ENCODE results near the gene KLHL6.

Gene KLHL6

GRCh38 chr3:183496311-183496710 lies 59.2 kb downstream of the KLHL6 start:
- no peaks in the 10 kb centered on the region for H3K36me3 Mint-ChIP-seq (ENCODE audit: low read depth)
- H3K4me3 Mint-ChIP-seq = no peak overlapping the region
- peaks cover 5% of the 10 kb centered on the region for H3K27me3 Mint-ChIP-seq (ENCODE audit: low read depth)
- H3K27ac Mint-ChIP-seq = no peak overlapping the region
- TF ChIP-seq CTCF (IDR thresholded peaks at IDR 0.05; ENCODE audit: unreplicated experiment in 3 of 3) = no peak
- peaks cover 4% of the 10 kb centered on the region for H3K9me3 Mint-ChIP-seq
- H3K4me1 Mint-ChIP-seq = no peaks in the 10 kb centered on the region

GRCh38 chr3:183494341-183494740 lies 61.2 kb downstream of the KLHL6 start:
- Mint-ChIP-seq H3K27ac (no peak overlapping the region), H3K27me3 (ENCODE audit: low read depth) (no peaks in the 10 kb centered on the region), H3K4me1 (peaks cover 7% of the 10 kb centered on the region), H3K9me3 (peaks cover 4% of the 10 kb centered on the region), H3K4me3 (no peak overlapping the region), H3K36me3 (ENCODE audit: low read depth) (no peaks in the 10 kb centered on the region)
- no peak for TF ChIP-seq CTCF (IDR thresholded peaks at IDR 0.05; ENCODE audit: unreplicated experiment in 3 of 3)

- Mint-ChIP-seq H3K27ac (no peak overlapping the region), H3K9me3 (peaks cover 4% of the 10 kb centered on the region), H3K4me3 (no peak overlapping the region), H3K36me3 (ENCODE audit: low read depth) (no peaks in the 10 kb centered on the region), H3K4me1 (peaks cover 8% of the 10 kb centered on the region), H3K27me3 (ENCODE audit: low read depth) (no peaks in the 10 kb centered on the region)
- TF ChIP-seq CTCF (IDR thresholded peaks at IDR 0.05; ENCODE audit: unreplicated experiment in 3 of 3) = no peak
Observed at GRCh38 chr3:183493296-183494045, 62.0 kb downstream of the KLHL6 start.

DNA sequence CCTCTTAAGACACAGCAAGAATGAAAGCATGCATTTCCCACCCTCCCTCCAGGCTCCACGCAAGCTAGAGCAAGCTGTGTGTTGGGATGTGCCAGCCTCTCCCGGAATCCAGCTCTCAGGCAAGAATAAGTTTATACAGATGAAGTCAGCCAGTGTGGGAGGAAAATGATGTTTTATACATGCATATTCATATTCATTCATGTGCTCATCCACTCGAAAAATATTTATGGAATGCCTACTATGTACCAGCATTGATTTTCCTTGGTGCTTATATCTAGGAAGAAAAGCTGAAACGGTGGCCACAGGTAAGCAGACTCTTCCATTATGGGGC lies 62.7 kb downstream of the KLHL6 start:
- TF ChIP-seq CTCF (IDR thresholded peaks at IDR 0.05; ENCODE audit: unreplicated experiment in 3 of 3) = no peak
- peaks cover 4% of the 10 kb centered on the region for H3K9me3 Mint-ChIP-seq

DNA sequence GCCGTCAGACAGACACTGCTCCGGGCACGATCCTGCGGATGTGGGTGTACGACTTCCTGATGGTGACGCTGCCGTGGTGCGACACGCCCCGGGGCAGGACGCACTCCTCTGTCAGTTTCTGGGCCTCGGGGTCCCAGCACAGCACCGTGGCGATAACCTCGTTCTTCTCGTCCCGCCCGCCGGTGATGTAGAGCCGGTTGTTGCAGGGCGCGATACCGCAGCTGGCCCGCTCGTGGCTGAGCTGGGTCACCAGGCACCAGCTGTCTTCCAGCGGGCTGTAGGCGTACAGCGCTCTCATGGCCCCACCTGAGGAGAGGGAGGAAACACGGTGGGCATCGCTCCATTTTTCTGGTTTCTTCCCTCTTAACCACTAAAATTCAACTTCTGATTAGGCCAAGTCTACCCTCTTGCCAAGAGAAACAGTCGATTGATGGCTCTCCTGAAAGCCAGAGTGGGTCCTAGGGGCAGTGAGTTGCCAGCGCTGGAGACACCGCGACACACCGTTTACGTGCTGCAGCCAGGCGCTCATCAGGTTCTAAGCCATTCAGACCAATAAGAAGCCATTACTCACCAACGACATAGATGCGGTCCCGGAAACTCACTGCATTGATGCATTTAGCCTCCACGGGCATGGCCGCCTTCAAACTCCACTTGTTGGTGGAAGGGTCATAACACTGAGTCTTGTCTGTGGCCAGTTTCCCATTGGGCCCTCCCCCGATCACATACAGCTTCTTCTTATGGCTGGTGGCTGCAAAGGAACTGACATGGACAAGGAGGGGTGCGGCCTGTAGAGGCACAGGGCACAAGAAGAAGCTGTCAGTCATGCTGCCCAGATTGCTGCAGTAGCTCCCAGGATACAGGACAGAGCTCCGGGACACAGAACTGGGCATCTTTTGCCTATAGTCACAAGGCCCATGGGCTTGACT lies 63.3 kb downstream of the KLHL6 start:
- Mint-ChIP-seq H3K27ac (no peak overlapping the region), H3K27me3 (ENCODE audit: low read depth) (no peaks in the 10 kb centered on the region), H3K36me3 (ENCODE audit: low read depth) (no peaks in the 10 kb centered on the region), H3K9me3 (peaks cover 4% of the 10 kb centered on the region), H3K4me3 (no peak overlapping the region), H3K4me1 (peaks cover 8% of the 10 kb centered on the region)
- no peak for TF ChIP-seq CTCF (IDR thresholded peaks at IDR 0.05; ENCODE audit: unreplicated experiment in 3 of 3)

More for the DNA sequence above, 62.7 kb downstream of the KLHL6 start:
- Mint-ChIP-seq H3K4me3 (no peak overlapping the region), H3K4me1 (peaks cover 8% of the 10 kb centered on the region), H3K27me3 (ENCODE audit: low read depth) (no peaks in the 10 kb centered on the region), H3K36me3 (ENCODE audit: low read depth) (no peaks in the 10 kb centered on the region), H3K27ac (no peak overlapping the region)
